Measurements from ENCODE around the gene QPCT.
"Not testable (repeated sequence)": the region's sequence is repeated elsewhere in the genome, so short reads cannot be mapped to it uniquely, and the experiment has no call there.

QPCT gene

DNA sequence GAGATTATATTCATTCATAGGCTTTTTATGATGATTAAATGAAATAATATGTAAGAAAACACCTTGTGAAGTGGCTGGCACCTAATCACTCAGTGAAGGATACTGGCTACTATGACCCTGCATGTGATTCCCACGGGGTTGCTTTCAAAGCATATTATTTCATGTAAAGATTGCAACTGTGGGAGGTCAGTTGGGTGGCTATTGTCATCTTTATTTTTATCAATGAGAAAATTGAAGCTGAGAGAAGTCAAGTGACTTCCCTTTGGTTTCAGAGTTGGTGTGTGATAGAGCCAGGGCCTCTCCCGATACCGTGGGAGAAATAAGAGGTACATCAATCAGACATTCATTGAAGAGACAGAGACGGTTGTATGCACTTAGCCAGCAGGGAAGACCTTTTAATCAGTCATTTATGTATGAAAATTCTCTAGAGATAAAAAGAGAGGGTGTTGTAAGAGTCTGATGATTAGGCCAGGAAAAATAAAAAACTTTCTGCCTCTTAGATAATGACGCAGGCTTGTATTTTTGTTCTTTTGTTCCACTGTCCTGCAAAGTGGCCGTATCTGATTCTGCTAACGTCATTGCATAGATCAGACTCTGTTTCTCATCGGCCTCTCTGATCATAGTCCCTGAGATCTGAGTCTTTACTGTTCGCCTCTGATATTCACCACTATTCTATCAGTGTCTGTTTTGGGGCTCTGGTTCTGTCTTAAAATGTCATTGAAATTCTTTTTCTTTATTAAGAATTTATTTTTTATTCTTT, 50.5 kb downstream of the QPCT start:
- no peak for DNase-seq

DNA sequence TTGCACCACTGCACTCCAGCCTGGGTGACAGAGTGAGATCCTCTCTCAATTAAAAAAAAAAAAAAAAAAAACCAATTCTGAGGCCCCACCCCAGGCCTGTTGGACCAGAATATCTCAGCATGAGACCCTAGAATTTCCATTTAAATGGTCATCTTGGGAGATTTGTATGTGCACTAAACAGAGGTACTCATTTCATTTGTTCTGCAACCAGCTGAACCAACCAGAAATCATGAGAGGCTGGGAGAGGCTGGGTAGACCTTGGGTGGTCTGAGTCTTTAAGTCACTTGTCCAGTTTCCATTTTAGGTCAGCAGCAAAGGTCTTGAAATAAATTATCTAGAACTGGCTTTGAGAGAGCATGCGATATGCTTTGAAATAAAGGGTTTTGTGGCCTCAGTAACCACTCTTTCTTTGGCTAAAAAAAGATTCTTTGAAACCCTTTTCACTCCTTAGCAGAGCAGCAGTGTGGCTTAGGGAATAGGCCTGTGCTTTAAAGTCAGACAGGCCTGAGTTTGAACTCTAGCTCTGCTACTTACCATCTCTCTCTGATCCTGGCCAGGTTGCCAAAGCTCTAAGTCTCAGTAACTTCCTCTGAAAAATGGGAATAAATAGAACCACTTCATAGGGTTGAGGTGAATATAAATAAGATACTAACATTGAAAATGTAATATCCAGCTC, 52.6 kb downstream of the QPCT start:
- DNase-seq: no peak

DNA sequence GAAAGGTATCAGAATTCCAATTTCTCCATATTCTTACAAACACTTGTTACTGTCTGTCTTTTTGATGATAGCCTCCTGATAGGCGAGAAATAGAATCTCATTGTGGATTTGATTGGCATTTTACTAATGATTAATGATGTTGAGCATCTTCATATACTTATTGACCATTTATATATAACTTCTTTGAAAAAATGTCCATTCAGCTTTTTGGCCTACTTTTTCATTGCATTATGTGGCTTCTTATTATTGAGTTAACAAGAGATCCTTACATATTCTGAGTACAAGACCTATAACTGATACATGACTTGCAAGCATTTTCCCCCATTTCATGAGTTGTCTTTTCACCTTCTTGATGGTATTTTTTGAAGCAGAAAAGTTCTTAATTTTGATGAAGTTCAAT, 54.6 kb downstream of the QPCT start:
- DNase-seq: no peak

DNA sequence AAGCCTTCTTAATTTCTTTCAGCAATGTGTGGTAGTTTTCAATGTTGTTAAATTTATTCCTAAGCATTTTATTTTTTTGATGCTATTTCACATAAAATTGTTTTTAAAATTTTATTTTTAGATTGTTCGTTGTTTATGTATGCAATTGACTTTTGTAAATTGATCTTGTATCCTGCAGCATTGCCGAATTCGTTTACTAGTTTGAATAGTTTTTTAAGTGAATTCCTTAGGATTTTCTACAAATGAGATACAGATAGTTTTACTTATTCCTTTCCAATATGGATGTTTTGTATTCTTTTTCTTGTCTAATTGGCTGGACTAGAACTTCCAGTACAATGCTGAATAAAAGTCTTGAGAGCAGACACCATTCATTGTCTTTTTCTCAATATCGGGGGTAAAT, 55.6 kb downstream of the QPCT start:
- DNase-seq: no peak

DNA sequence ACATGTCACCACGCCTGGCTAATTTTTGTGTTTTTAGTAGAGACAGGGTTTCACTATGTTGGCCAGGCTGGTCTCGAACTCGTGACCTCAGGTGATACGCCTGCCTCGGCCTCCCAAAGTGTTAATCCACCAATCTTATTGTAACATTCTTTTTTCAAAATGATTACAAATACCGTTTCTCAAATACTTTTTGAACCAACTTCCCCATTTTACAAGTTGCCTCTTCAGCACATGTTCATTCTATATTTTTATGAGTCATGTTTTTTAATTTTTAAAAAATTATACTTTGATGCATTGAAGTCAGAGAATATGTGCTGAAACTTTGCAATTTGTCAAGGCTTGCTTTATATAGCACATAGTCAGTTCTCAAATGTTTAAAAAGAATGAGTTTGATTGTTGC, 58.2 kb downstream of the QPCT start:
- DNase-seq: no peak

DNA sequence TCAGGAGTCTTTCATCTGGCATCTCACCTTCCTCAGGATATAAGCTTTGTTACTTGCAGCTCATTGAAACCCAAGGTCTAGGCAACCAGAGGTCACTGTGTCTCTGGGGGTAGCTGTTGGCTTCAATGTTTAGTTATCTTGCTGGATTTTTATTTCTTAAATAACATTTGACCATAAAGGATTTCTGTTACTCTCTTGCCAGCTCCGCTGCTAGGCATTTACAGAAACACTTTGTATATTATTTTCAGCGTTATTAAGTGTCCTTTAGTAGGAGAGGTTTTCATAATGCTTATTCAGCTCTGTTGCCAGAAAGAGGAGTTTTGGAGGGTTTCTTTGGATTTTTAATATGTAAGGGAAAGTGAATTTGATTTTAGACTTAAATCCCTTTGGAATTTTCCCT, 61.4 kb downstream of the QPCT start:
- DNase-seq: no peak

DNA sequence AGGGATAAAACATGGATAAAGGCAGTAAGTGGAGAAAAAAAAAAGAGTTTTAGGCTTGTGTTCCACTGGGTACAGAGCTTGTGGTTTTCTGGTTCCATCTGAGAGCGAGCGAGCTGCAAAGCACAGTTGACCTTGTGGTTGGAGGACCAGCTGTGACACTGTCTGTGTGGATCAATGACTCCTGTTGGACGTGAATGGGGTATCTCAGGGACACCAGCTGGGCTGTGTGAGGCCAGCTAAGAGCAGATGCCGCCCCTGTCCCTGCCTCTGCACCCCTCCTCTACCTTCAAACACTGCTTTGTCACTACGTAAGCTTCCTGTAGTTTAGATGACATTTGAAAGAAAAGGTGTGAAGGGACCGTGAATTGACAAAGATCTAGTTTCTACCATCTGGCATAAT, 67.8 kb downstream of the QPCT start:
- DNase-seq: no peak

DNA sequence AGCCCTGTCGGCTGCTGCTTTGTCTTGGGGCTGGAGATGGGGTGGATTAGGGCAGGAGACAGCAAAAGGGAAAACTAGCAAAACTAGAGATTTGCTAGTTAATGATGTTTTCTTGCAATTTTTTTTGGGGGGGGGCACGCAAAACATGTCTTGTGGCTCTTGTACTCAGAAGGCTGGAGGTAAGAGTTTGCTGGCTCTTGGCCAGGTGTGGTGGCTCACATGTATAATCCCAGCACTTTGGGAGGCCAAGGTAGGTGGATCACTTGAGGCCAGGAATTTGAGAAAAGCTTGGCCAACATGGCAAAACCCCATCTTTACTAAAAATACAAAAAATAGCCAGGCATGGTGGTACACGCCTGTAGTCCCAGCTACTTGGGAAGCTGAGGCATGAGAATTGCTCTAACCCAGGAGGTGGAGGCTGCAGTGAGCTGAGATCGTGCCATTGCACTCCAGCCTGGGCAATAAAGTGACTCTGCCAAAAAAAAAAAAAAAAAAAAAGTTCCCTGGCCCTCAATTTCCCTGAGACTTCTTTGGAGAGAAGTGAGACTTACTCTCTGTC, 69.6 kb downstream of the QPCT start:
- DNase-seq: not testable (repeated sequence)

DNA sequence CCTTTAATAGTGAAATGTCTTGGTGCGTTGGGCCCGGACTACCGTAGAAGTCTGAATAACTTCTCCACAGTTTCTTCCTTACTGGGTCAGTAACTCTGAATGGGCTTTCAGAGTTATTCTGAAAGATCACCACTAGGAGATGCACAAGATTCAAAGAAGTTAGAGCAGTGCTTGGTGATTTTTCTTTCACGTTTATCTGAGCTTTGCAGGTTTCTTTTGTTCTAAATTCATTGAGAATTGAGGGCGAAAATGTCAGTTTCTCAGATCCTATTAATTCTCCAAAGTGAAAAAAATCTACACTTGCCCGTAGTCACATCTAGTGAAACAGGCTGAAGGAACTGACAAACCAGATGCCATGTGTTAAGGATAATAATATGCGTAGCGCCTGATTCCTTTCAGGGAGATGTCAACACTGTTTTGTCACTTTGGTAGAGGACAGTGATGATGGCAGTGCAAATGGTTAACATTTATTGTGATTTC, 70.1 kb downstream of the QPCT start:
- DNase-seq: peak; percentile 37 to 77

DNA sequence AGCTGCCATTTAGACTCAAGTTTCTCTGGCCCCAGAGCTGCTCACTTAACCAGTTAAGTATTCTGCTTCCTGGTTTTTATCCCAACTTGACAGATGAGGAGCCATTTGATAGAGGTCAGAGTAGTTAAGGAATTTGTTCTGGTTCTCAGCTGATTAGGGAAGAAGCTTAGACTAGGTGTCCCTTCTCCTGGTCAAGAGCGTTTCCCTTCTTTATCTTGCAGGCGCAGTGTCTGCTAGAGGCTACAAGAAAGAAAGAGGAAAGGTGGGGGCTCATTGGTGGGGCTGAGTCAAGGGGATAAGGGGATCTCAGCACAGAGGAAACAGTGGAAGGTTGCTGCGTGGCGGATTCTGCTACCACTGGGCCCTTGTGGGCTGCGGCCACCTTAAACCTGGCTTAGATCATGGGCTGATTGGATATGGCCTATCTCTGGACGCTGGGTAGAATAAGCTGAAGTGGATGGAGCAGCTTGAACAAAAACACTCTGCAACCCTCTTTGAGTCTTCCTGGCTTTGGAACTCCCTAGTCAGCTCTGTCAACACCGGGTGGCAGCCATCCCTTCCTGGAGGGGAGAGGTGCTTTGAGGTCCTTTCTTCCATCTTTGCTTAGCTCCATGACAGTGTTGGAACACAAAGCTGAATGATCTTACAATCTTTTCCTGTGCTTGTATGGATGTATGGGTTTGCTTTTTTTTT, 70.8 kb downstream of the QPCT start:
- DNase-seq: peak in 1 of 2 experiments; percentile 55

DNA sequence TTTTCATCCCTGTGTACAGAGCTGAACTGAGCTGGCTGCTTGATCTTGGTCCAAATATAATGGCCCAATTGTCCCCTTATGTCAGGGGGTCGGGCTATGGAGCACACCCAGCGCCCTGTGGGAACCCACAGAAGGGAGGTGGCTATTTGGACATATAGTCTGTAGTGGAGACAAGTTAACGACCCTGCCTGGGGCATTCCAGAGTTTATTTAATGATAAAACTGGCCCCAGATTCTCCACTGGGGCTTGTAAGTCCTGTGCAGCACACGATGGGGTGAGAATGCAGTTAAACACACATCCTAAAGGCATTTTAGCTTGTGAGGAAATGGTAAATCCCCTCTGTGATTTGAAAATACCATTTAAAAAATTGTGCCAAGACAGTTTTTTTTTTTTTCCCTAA, 72.9 kb downstream of the QPCT start:
- DNase-seq: no peak

DNA sequence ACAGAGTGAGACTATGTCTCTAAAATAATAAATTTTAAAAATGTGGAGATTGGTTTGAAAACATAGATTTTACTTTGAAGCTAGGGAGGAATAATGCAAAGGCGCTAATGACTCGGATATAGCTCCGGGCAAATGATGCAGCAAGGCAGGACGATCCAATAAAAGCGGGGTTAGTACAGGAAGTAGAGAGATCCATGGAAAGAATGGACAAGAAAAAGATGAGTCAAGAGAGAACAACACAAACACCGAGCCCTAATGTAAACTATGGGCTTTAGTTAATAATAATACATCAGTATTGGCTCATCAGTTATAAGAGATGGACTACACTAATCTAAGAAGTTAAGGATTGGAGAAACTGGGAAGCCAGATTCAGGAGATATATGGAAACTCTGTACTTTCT, 74.5 kb downstream of the QPCT start:
- DNase-seq: no peak

DNA sequence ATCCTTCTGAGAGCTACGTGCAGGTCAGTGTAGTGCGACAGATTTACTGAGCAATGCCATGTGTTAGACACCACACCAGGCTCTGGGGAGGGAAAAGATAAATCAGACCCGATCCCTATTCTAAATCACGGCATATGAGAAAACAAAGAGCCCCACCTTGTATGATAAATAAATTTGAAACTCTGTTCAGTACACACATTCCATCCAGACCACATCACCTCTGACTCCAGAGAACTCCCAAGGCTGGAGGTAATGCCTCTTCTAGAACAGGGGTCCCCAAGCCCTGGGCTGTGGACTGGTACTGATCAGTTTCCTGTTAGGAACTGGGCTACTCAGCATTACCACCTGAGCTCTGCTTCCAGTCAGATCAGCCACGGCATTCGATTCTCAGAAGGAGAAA, 77.3 kb downstream of the QPCT start:
- DNase-seq: no peak

DNA sequence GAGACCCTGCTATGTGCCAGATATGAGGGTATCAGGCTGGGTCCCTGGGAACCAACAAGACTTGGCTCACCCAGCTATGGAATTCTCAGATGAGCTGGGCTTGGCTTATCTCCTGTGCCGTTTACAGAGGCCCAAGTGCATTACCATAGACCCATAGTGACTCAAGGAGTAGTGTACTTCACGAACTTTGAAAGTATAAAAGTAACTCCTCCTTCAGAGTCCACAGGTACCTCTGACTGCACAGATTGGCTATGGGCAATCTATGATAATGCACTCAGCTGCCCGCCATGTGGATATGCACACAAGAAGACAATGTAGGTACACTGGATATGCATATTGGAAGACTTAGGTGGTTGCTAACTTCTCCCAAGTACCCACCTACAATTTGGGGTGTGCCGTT, 78.4 kb downstream of the QPCT start:
- DNase-seq: no peak
